Measurements from ENCODE around the gene NYNRIN.

DNA sequence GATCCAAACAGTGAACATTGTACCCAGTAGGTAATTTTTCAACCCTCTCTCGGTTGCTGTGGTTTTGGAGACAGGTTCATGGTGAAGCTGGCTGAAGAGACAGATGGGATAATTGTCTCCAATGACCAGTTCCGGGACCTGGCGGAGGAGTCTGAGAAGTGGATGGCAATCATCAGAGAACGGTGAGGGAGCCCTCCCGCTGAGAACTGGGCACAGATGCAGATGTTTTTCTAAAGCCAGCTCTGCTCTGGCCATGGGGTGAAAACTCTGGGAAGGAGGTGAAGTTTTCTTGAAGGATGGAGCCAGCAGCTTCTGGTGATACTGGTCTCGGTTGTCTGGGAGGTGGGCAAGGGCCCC is 37.2 kb downstream of the NYNRIN start:
- TF ChIP-seq, protein P1, sequence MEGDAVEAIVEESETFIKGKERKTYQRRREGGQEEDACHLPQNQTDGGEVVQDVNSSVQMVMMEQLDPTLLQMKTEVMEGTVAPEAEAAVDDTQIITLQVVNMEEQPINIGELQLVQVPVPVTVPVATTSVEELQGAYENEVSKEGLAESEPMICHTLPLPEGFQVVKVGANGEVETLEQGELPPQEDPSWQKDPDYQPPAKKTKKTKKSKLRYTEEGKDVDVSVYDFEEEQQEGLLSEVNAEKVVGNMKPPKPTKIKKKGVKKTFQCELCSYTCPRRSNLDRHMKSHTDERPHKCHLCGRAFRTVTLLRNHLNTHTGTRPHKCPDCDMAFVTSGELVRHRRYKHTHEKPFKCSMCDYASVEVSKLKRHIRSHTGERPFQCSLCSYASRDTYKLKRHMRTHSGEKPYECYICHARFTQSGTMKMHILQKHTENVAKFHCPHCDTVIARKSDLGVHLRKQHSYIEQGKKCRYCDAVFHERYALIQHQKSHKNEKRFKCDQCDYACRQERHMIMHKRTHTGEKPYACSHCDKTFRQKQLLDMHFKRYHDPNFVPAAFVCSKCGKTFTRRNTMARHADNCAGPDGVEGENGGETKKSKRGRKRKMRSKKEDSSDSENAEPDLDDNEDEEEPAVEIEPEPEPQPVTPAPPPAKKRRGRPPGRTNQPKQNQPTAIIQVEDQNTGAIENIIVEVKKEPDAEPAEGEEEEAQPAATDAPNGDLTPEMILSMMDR (IDR thresholded peaks at IDR 0.05): no peak
- no peak for TF ChIP-seq POLR2A (IDR thresholded peaks at IDR 0.05)
